Thyroid gland (tissue), 4 donors: ENCODE data around the gene LYPD3.

Source experiments
- CTCF ChIP-seq, 6 experiments: fragments of 200-600 bp in 3 of 6; fragments of 450-650 bp in 3 of 6; sonication (generic) in 3 of 6; IDR thresholded peaks; one replicate each; pipeline ENCODE4 v1.5.1; 2016 to 2019; ENCODE audit warnings: antibody characterized with exemption in 6 of 6, mild to moderate bottlenecking in 2 of 6, inconsistent platforms in 1 of 6, moderate library complexity in 1 of 6
- POLR2A ChIP-seq, 2 donors: fragments of 450-650 bp; IDR thresholded peaks; one replicate each; pipeline ENCODE4 v1.6.1; 2017; ENCODE audit warnings: antibody characterized with exemption in 2 of 2, mild to moderate bottlenecking in 2 of 2, moderate library complexity in 1 of 2

GRCh38 chr19:43439032-43439708 is 26.2 kb downstream of the LYPD3 start:
- TF ChIP-seq CTCF (IDR thresholded peaks at IDR 0.05) (no peak), POLR2A (IDR thresholded peaks at IDR 0.05) (no peak)
